Measurements from ENCODE around the gene PLEKHA7.

PLEKHA7 gene

GRCh38 chr11:16738193-16738946, 275.8 kb downstream of the PLEKHA7 start, which contains the start of gene C11orf58:
C11orf58 (plus strand) TSS chr11:16738647; CDS start chr11:16738779, 132 bp downstream.
- peak within 1 kb of the TSS; percentile 96 for H3K9ac ChIP-seq
- H2AFZ ChIP-seq (ENCODE audit: low read depth): peak within 1 kb of the TSS; percentile 81
- no peak for TF ChIP-seq CTCF (conservative IDR thresholded peaks at IDR 0.05; ENCODE audit: low read depth, low read length)
- peak within 1 kb of the TSS; percentile 71 for H3K4me2 ChIP-seq
- no peaks in the 10 kb centered on the region for H4K20me1 ChIP-seq (ENCODE audit: insufficient read depth)
- peak within 1 kb of the TSS; percentile 83 for H3K27ac ChIP-seq
- no peaks in the 10 kb centered on the region for H3K27me3 ChIP-seq (ENCODE audit: insufficient read depth, low read depth)
- no peak within 1 kb of the TSS for H3K4me3 ChIP-seq (IDR thresholded peaks at IDR 0.05; ENCODE audit: insufficient read depth, low read depth, low read length)
- peaks cover 45% of the 10 kb centered on the region for H3K79me2 ChIP-seq (ENCODE audit: insufficient read depth, low read depth)
- peaks cover 22% of the 10 kb centered on the region for H3K4me1 ChIP-seq (ENCODE audit: low read depth, poor library complexity, severe bottlenecking)
- H3K36me3 ChIP-seq (ENCODE audit: insufficient read depth): no peaks in the 10 kb centered on the region

- H3K4me1 ChIP-seq (ENCODE audit: low read depth, poor library complexity, severe bottlenecking): peaks cover 22% of the 10 kb centered on the region
- H4K20me1 ChIP-seq (ENCODE audit: insufficient read depth): no peaks in the 10 kb centered on the region
- H2AFZ ChIP-seq (ENCODE audit: low read depth): peak overlapping the region; percentile 81
- no peak overlapping the region for H3K4me3 ChIP-seq (IDR thresholded peaks at IDR 0.05; ENCODE audit: insufficient read depth, low read depth, low read length)
- peak overlapping the region; percentile 96 for H3K9ac ChIP-seq
- no peaks in the 10 kb centered on the region for H3K27me3 ChIP-seq (ENCODE audit: insufficient read depth, low read depth)
- TF ChIP-seq CTCF (conservative IDR thresholded peaks at IDR 0.05; ENCODE audit: low read depth, low read length): no peak
- H3K4me2 ChIP-seq: peak overlapping the region; percentile 71
- H3K36me3 ChIP-seq (ENCODE audit: insufficient read depth): no peaks in the 10 kb centered on the region
- H3K27ac ChIP-seq: peak overlapping the region; percentile 83
- H3K79me2 ChIP-seq (ENCODE audit: insufficient read depth, low read depth): peaks cover 40% of the 10 kb centered on the region
These were observed 276.4 kb downstream of the PLEKHA7 start for GRCh38 chr11:16737818-16738192.
